ENCODE data around the gene IL15RA.
"Not testable (repeated sequence)": the region's sequence is repeated elsewhere in the genome, so short reads cannot be mapped to it uniquely, and the experiment has no call there.

Gene IL15RA

GRCh38 chr10:5919568-5919967 is 57.8 kb downstream of the IL15RA start:
- DNase-seq: no peak

- no peak for DNase-seq
These were observed 58.6 kb downstream of the IL15RA start for GRCh38 chr10:5918763-5919162.

GRCh38 chr10:5917305-5917704 is 60.0 kb downstream of the IL15RA start:
- DNase-seq: no peak

GRCh38 chr10:5915451-5915850 is 61.9 kb downstream of the IL15RA start:
- DNase-seq: no peak

GRCh38 chr10:5913736-5914135 is 63.6 kb downstream of the IL15RA start:
- no peak for DNase-seq

GRCh38 chr10:5911670-5912069 is 65.7 kb downstream of the IL15RA start:
- DNase-seq: no peak

- no peak for DNase-seq
These were observed 66.8 kb downstream of the IL15RA start for GRCh38 chr10:5910323-5911100.

- DNase-seq: not testable (repeated sequence)
These were observed 68.7 kb downstream of the IL15RA start for GRCh38 chr10:5908676-5909075.

- no peak for DNase-seq
These were observed 70.7 kb downstream of the IL15RA start for GRCh38 chr10:5906651-5907050.

- DNase-seq: no peak
These were observed 71.4 kb downstream of the IL15RA start for GRCh38 chr10:5905854-5906507.

GRCh38 chr10:5904227-5904626 is 73.1 kb downstream of the IL15RA start:
- peak; percentile 56 for DNase-seq

- no peak for DNase-seq
These were observed 73.8 kb downstream of the IL15RA start for GRCh38 chr10:5903563-5903962.

- DNase-seq: no peak
These were observed 74.7 kb downstream of the IL15RA start for GRCh38 chr10:5902511-5903274.

Data from activated CD4-positive, alpha-beta T cell treated with anti-CD3 and anti-CD28 coated beads, Interleukin-10, Interleukin-2, amounts not matched to agents 100 ng/mL and 50 ng/mL, durations not matched to agents 16 hours and 8 hours (primary cell).